Uterus (tissue), 2 donors: ENCODE data around the gene CHRM1.

ENCODE experiments used
- CTCF ChIP-seq, 4 experiments: fragments of 200-600 bp in 2 of 4; fragments of 450-650 bp in 2 of 4; sonication (generic) in 2 of 4; IDR thresholded peaks; one replicate each; pipeline ENCODE4 v1.5.1; 2016 to 2019; ENCODE audit warnings: antibody characterized with exemption in 4 of 4, mild to moderate bottlenecking in 2 of 4, moderate library complexity in 1 of 4
- POLR2A ChIP-seq, 2 donors: fragments of 450-650 bp; IDR thresholded peaks; one replicate each; pipeline ENCODE4 v1.6.1; 2016; ENCODE audit warnings: antibody characterized with exemption in 2 of 2, mild to moderate bottlenecking in 1 of 2, moderate library complexity in 1 of 2

DNA sequence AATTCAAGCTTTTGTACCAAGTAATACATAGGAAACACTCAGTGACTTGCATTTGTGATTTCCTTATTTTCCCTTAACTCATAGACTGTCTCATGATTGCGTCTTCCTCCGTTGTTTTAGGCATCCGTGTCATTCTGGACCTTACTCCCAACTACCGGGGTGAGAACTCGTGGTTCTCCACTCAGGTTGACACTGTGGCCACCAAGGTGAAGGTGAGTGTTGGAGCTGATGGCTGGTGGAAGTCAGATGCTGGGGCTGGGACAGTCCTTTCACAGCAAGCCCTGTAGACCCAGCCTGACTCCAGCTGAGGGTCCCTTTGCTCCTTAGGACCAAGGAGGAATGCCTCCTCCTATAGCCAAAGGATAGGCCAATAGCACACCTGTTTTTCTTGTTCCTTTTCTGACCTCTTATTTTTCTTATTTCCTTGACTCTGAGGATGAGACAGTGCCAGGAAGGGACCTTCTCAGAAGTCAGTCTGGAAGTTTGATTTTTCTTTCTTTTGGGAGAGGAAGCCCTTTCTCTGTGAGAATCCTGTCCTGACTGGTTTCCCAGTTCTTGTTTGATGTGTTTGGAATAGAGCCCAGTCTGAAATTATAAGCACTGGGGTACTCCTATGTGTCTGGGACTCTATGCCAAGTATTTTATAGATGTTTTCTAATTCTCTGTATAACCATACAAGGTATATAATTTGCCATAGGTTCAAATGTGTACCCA, 38.2 kb downstream of the CHRM1 start:
- TF ChIP-seq CTCF (IDR thresholded peaks at IDR 0.05) = no peak
- TF ChIP-seq POLR2A (IDR thresholded peaks at IDR 0.05) = no peak
